ENCODE results near the gene MYBPC2.

GRCh38 chr19:50414864-50415660 is 17.6 kb upstream of the MYBPC2 start:
- TF ChIP-seq EZH2 (IDR thresholded peaks at IDR 0.05) (no peak), POLR2AphosphoS5 (IDR thresholded peaks at IDR 0.05; ENCODE audit: borderline replicate concordance, low read depth, low read length) (no peak), FOXP2 (optimal IDR thresholded peaks at IDR 0.05; ENCODE audit: control extremely low read depth, extremely low read length, insufficient read depth) (no peak)

Data from SK-N-MC (cell line).